AG09309 (cell line): ENCODE measurements around the gene TAPBPL.
A peak's percentile ranks its signal among the peaks of the same experiment; 100 is the strongest.

Experiments
- DNase-seq: peaks from one replicate; pipeline ENCODE4 v3.0.0-alpha.2; 2010; ENCODE audit warnings: low read depth
- H3K4me3 ChIP-seq: 2 replicates; pipeline ENCODE4 v1.5.1; 2011; ENCODE audit warnings: mild to moderate bottlenecking, low read depth, low read length, moderate library complexity; ENCODE audit not compliant: control insufficient read depth
- CTCF ChIP-seq: IDR thresholded peaks from 2 replicates; pipeline ENCODE4 v1.5.1; 2011; ENCODE audit warnings: mild to moderate bottlenecking, low read depth, low read length, inconsistent platforms; ENCODE audit not compliant: insufficient read depth, control insufficient read depth; ENCODE audit errors: missing control alignments

Gene TAPBPL

DNA sequence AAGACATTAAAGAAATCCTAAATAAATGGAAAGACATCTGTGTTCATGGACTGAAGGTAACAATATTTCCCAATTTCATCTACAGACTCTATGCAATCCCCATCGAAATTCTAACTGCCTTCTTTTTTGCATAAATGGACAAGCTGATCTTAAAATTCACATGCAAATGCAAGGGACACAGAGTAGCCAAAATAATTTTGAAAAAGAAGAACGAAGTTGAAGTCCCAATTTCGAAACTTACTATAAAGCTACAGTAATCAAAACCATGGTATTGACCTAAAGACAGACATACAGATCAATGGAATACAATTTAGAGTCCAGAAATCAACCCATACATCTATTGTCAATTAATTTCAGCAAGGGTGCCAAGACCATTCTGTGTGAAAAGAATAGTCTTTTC, 23.5 kb upstream of the TAPBPL start:
- TF ChIP-seq CTCF = no peak
- H3K4me3 ChIP-seq = no peak overlapping the region
- DNase-seq = no peak

- peak; percentile 98 for DNase-seq
- H3K4me3 ChIP-seq = peak overlapping the region; percentile 23
- no peak for TF ChIP-seq CTCF
Measured at GRCh38 chr12:6430124-6430989, 21.5 kb upstream of the TAPBPL start.

GRCh38 chr12:6432991-6433390, 18.9 kb upstream of the TAPBPL start:
- H3K4me3 ChIP-seq = no peak overlapping the region
- no peak for TF ChIP-seq CTCF
- no peak for DNase-seq

DNA sequence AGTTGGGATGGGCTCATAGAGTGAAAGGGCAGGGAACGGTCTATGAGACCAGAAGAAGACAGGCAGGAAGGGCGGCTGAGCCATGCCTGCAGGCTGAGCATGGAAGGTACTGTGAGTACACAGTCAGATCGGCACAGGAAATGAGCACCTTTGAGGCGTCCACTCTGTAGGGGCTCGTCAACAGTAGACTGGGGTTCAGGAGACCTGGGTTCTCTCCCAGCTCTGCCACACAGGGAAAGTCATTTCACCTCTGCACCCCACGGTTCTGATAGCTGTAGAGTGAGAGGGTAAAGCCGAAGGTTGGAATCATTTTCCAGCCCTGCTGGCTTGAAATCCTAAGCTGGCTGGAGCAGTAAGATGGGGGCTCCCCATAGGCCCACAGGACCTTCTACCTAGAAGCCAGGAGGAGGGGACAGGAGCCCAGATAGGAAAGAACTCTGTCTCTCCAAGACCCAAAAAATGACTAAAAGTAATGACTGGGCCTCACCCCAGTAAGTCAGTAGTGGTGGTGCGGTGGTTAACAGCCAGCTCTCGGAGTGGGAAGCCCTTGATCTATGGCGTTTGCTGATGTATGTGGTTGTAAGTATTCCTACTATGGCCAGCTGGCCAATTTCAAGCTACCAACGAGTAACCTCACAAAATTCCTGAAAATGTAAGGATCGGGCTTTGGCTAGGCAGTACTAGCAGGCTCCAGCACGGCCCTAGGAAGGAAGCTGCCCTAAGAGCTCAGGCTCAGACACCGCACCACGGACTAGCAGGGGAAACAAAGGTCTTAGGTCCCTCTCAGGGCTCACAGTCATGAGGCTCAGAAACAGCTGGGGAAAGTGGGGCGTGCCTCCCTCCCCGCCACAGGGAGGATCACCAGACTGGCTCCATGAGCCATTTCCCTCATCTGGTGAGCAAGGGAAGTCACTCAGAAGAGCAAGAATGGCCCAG, 17.4 kb upstream of the TAPBPL start:
- no peak for TF ChIP-seq CTCF
- no peak overlapping the region for H3K4me3 ChIP-seq
- no peak for DNase-seq

DNA sequence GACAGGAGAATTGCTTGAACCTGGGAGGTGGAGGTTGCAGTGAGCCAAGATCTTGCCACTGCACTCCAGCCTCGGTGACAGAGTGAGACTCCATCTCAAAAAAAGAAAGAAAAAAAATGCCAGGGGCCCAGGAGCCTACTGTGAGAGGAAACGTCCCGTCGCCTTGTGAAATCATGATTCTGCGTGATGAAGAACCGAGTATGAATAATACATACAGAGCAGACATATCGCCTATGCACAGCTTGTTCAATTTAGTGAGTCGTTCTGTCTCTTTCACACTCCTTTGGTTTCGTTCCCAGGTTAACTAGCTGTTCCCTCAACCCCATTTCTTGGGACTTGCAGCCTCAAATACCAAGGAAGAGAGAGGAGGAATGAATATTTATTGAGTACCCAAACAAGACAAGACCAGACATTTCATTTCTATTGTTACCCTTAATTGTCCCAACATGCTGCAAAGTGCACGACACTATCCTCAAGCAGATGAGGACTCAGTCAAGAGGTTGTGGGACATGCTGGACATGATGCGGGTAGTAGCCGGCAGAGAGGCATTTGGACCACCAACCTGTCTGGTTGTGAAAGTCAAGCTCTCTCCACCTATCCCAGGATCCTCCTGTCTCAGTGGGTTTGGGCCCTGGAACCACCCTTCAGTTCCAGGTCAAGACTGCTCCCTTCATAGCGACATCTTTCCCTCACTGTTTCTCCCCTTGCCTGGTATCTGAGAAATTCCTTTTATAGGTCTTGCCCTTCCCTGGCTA, 15.7 kb upstream of the TAPBPL start:
- no peak overlapping the region for H3K4me3 ChIP-seq
- DNase-seq = no peak
- TF ChIP-seq CTCF = no peak

GRCh38 chr12:6437586-6437985, 14.3 kb upstream of the TAPBPL start:
- DNase-seq = no peak
- no peak for TF ChIP-seq CTCF
- no peak overlapping the region for H3K4me3 ChIP-seq
